SJCRH30 (cell line): ENCODE measurements around the gene CPNE2. TPM values are rescaled to one million over a fixed set of nuclear protein-coding genes. Genes with fewer than 3 reads are reported as not detected.

ENCODE experiments used
- DNase-seq, 2 experiments: peaks; one replicate each; pipeline ENCODE4 v3.0.0-alpha.2; 2015 to 2020
- H3K27ac ChIP-seq: fragments of 250-450 bp; sonication (Bioruptor Pico); 2 replicates; pipeline ENCODE4 v1.5.1; 2020; ENCODE audit warnings: mild to moderate bottlenecking, moderate library complexity
- H3K27me3 ChIP-seq: fragments of 250-450 bp; sonication (Bioruptor Pico); 2 replicates; pipeline ENCODE4 v1.5.1; 2020; ENCODE audit warnings: mild to moderate bottlenecking, moderate library complexity
- H3K36me3 ChIP-seq: fragments of 250-450 bp; sonication (Bioruptor Pico); 2 replicates; pipeline ENCODE4 v1.5.1; 2020; ENCODE audit warnings: mild to moderate bottlenecking, moderate library complexity
- H3K4me1 ChIP-seq: fragments of 250-450 bp; sonication (Bioruptor Pico); 2 replicates; pipeline ENCODE4 v1.5.1; 2020; ENCODE audit warnings: mild to moderate bottlenecking, moderate library complexity
- H3K4me3 ChIP-seq: fragments of 250-450 bp; sonication (Bioruptor Pico); 2 replicates; pipeline ENCODE4 v1.5.1; 2020; ENCODE audit warnings: mild to moderate bottlenecking, moderate library complexity
- H3K9me3 ChIP-seq: fragments of 250-450 bp; sonication (Bioruptor Pico); replicated peaks from 2 replicates; pipeline ENCODE4 v1.5.1; 2020; ENCODE audit warnings: mild to moderate bottlenecking, moderate library complexity
- total RNA-seq: library from RNA; depleted of rRNA; stranded (reverse); fragments of >200 nt; shearing (Covaris generic); gene quantifications from 2 replicates; pipeline ENCODE4 v1.2.3, GENCODE V29; 2014

Gene CPNE2
- total RNA-seq, 1 experiment from 2014 or later, result 33.1 TPM

- peak; percentile 38 to 41 for DNase-seq
- no peak overlapping the region for H3K4me3 ChIP-seq
- peaks cover 8% of the 10 kb centered on the region; the same call in 1 of the 2 replicates for H3K4me1 ChIP-seq
- no peaks in the 10 kb centered on the region for H3K9me3 ChIP-seq
- no peaks in the 10 kb centered on the region for H3K27me3 ChIP-seq
- peaks cover 11% of the 10 kb centered on the region; the same call in 1 of the 2 replicates for H3K36me3 ChIP-seq
- H3K27ac ChIP-seq, result no peak overlapping the region
These were observed 55.2 kb downstream of the CPNE2 start for GRCh38 chr16:57147381-57148221.

GRCh38 chr16:57148481-57148880 lies 56.1 kb downstream of the CPNE2 start:
- H3K4me1 ChIP-seq, result peaks cover 8% of the 10 kb centered on the region; the same call in 1 of the 2 replicates
- H3K27me3 ChIP-seq, result no peaks in the 10 kb centered on the region
- no peak for DNase-seq
- H3K4me3 ChIP-seq, result no peak overlapping the region
- H3K27ac ChIP-seq, result no peak overlapping the region
- H3K9me3 ChIP-seq, result no peaks in the 10 kb centered on the region
- peaks cover 11% of the 10 kb centered on the region; the same call in 1 of the 2 replicates for H3K36me3 ChIP-seq

GRCh38 chr16:57149391-57149790 lies 57.0 kb downstream of the CPNE2 start:
- H3K27ac ChIP-seq, result no peak overlapping the region

GRCh38 chr16:57150682-57151330 lies 58.4 kb downstream of the CPNE2 start:
- H3K4me1 ChIP-seq, result peaks cover 8% of the 10 kb centered on the region; the same call in 1 of the 2 replicates
- peaks cover 16% of the 10 kb centered on the region for H3K36me3 ChIP-seq
- no peak overlapping the region for H3K4me3 ChIP-seq
- H3K27me3 ChIP-seq, result no peaks in the 10 kb centered on the region
- no peaks in the 10 kb centered on the region for H3K9me3 ChIP-seq
- no peak overlapping the region for H3K27ac ChIP-seq
- DNase-seq, result no peak

More at GRCh38 chr16:57149391-57149790, 57.0 kb downstream of the CPNE2 start:
- Histone ChIP-seq H3K27me3 (no peaks in the 10 kb centered on the region), H3K4me3 (no peak overlapping the region), H3K4me1 (peaks cover 8% of the 10 kb centered on the region; the same call in 1 of the 2 replicates), H3K36me3 (peaks cover 11% of the 10 kb centered on the region; the same call in 1 of the 2 replicates), H3K9me3 (no peaks in the 10 kb centered on the region)
- DNase-seq, result no peak

GRCh38 chr16:57151369-57151768 lies 59.0 kb downstream of the CPNE2 start:
- peaks cover 8% of the 10 kb centered on the region; the same call in 1 of the 2 replicates for H3K4me1 ChIP-seq
- no peak overlapping the region for H3K27ac ChIP-seq
- H3K36me3 ChIP-seq, result peaks cover 21% of the 10 kb centered on the region
- no peaks in the 10 kb centered on the region for H3K27me3 ChIP-seq
- no peak for DNase-seq
- no peaks in the 10 kb centered on the region for H3K9me3 ChIP-seq
- H3K4me3 ChIP-seq, result no peak overlapping the region

GRCh38 chr16:57152096-57153093 lies 60.0 kb downstream of the CPNE2 start:
- Histone ChIP-seq H3K27me3 (no peaks in the 10 kb centered on the region), H3K4me3 (no peak overlapping the region), H3K36me3 (peaks cover 25% of the 10 kb centered on the region), H3K4me1 (peaks cover 5% of the 10 kb centered on the region; the same call in 1 of the 2 replicates), H3K27ac (no peak overlapping the region), H3K9me3 (no peaks in the 10 kb centered on the region)
- DNase-seq, result no peak

GRCh38 chr16:57153841-57154240 lies 61.5 kb downstream of the CPNE2 start:
- no peaks in the 10 kb centered on the region for H3K27me3 ChIP-seq
- H3K4me1 ChIP-seq, result no peaks in the 10 kb centered on the region
- H3K9me3 ChIP-seq, result no peaks in the 10 kb centered on the region
- no peak for DNase-seq
- H3K4me3 ChIP-seq, result no peak overlapping the region
- H3K27ac ChIP-seq, result no peak overlapping the region
- peaks cover 39% of the 10 kb centered on the region for H3K36me3 ChIP-seq

GRCh38 chr16:57155702-57156350 lies 63.4 kb downstream of the CPNE2 start:
- Histone ChIP-seq H3K4me1 (no peaks in the 10 kb centered on the region), H3K36me3 (peaks cover 50% of the 10 kb centered on the region), H3K4me3 (no peak overlapping the region), H3K27ac (no peak overlapping the region), H3K27me3 (no peaks in the 10 kb centered on the region), H3K9me3 (no peaks in the 10 kb centered on the region)
- DNase-seq, result no peak

GRCh38 chr16:57156351-57156703 lies 63.9 kb downstream of the CPNE2 start:
- H3K36me3 ChIP-seq, result peaks cover 52% of the 10 kb centered on the region
- no peak for DNase-seq
- H3K4me1 ChIP-seq, result no peaks in the 10 kb centered on the region
- H3K27ac ChIP-seq, result no peak overlapping the region
- no peaks in the 10 kb centered on the region for H3K9me3 ChIP-seq
- H3K27me3 ChIP-seq, result no peaks in the 10 kb centered on the region
- no peak overlapping the region for H3K4me3 ChIP-seq

- DNase-seq, result no peak
- Histone ChIP-seq H3K4me3 (no peak overlapping the region), H3K4me1 (no peaks in the 10 kb centered on the region), H3K27me3 (no peaks in the 10 kb centered on the region), H3K27ac (no peak overlapping the region), H3K9me3 (no peaks in the 10 kb centered on the region), H3K36me3 (peaks cover 54% of the 10 kb centered on the region)
These were observed 65.2 kb downstream of the CPNE2 start for GRCh38 chr16:57157533-57157932.

- Histone ChIP-seq H3K4me3 (no peak overlapping the region), H3K36me3 (peaks cover 65% of the 10 kb centered on the region), H3K27me3 (no peaks in the 10 kb centered on the region), H3K27ac (no peak overlapping the region), H3K4me1 (peaks cover 3% of the 10 kb centered on the region), H3K9me3 (no peaks in the 10 kb centered on the region)
- no peak for DNase-seq
These were observed 67.1 kb downstream of the CPNE2 start for GRCh38 chr16:57159447-57159846.

GRCh38 chr16:57163842-57164241 lies 71.5 kb downstream of the CPNE2 start:
- Histone ChIP-seq H3K4me1 (peaks cover 3% of the 10 kb centered on the region), H3K4me3 (no peak overlapping the region), H3K9me3 (no peaks in the 10 kb centered on the region), H3K27ac (no peak overlapping the region), H3K27me3 (no peaks in the 10 kb centered on the region), H3K36me3 (peaks cover 58% of the 10 kb centered on the region)
- peak; percentile 27 to 53 for DNase-seq

GRCh38 chr16:57165483-57165882 lies 73.1 kb downstream of the CPNE2 start:
- Histone ChIP-seq H3K9me3 (no peaks in the 10 kb centered on the region), H3K27ac (no peak overlapping the region), H3K27me3 (no peaks in the 10 kb centered on the region), H3K36me3 (peaks cover 54% of the 10 kb centered on the region), H3K4me3 (no peak overlapping the region), H3K4me1 (peaks cover 12% of the 10 kb centered on the region)
- DNase-seq, result no peak

GRCh38 chr16:57165938-57166337 lies 73.6 kb downstream of the CPNE2 start:
- no peak for DNase-seq
- peaks cover 12% of the 10 kb centered on the region for H3K4me1 ChIP-seq
- no peaks in the 10 kb centered on the region for H3K27me3 ChIP-seq
- H3K36me3 ChIP-seq, result peaks cover 55% of the 10 kb centered on the region
- H3K9me3 ChIP-seq, result no peaks in the 10 kb centered on the region
- no peak overlapping the region for H3K27ac ChIP-seq
- no peak overlapping the region for H3K4me3 ChIP-seq
